Ascending aorta (tissue), 2 donors: ENCODE data around the gene PFN3. TPM values are rescaled to one million over a fixed set of nuclear protein-coding genes. Genes with fewer than 3 reads are reported as not detected.

Experiments
- DNase-seq, 2 donors: peaks; one replicate each; pipeline ENCODE4 v3.0.0-alpha.2; 2019; ENCODE audit warnings: low spot score in 2 of 2
- H3K27ac ChIP-seq, 2 donors: fragments of 200-600 bp; sonication (generic); one replicate each; pipeline ENCODE4 v1.5.1; 2016 to 2017; ENCODE audit warnings: mild to moderate bottlenecking in 1 of 2
- H3K27me3 ChIP-seq: fragments of 200-600 bp; sonication (generic); one replicate; pipeline ENCODE4 v1.5.1; 2017
- H3K36me3 ChIP-seq, 2 donors: fragments of 200-600 bp; sonication (generic); one replicate each; pipeline ENCODE4 v1.5.1; 2016
- H3K4me1 ChIP-seq, 2 donors: fragments of 200-600 bp; sonication (generic); one replicate each; pipeline ENCODE4 v1.5.1; 2016 to 2017; ENCODE audit warnings: mild to moderate bottlenecking in 1 of 2
- H3K4me3 ChIP-seq, 2 donors: fragments of 200-600 bp; sonication (generic); one replicate each; pipeline ENCODE4 v1.5.1; 2016 to 2017; ENCODE audit warnings: mild to moderate bottlenecking in 1 of 2
- H3K9me3 ChIP-seq, 2 donors: fragments of 200-600 bp; sonication (generic); one replicate each; pipeline ENCODE4 v1.5.1; 2016
- intact Hi-C: fragments of 100-400 bp; cut with DNase I; formaldehyde crosslinking; loops from one replicate; pipeline ENCODE4 v1.15.1; 2023
- total RNA-seq: library from RNA; depleted of rRNA; stranded (reverse); fragments of >200 nt; gene quantifications from one replicate; pipeline ENCODE4 v1.1.0, GENCODE V29; 2016
- TF ChIP-seq, protein P1 (sequence below), 3 experiments: fragments of 200-600 bp in 2 of 3; fragments of 450-650 bp in 1 of 3; sonication (generic) in 2 of 3; IDR thresholded peaks; one replicate each; pipeline ENCODE4 v1.5.1; 2016 to 2019; ENCODE audit warnings: antibody characterized with exemption in 3 of 3, mild to moderate bottlenecking in 1 of 3, moderate library complexity in 1 of 3

PFN3 gene
- total RNA-seq, 1 donor from 2014 or later = not detected

DNA sequence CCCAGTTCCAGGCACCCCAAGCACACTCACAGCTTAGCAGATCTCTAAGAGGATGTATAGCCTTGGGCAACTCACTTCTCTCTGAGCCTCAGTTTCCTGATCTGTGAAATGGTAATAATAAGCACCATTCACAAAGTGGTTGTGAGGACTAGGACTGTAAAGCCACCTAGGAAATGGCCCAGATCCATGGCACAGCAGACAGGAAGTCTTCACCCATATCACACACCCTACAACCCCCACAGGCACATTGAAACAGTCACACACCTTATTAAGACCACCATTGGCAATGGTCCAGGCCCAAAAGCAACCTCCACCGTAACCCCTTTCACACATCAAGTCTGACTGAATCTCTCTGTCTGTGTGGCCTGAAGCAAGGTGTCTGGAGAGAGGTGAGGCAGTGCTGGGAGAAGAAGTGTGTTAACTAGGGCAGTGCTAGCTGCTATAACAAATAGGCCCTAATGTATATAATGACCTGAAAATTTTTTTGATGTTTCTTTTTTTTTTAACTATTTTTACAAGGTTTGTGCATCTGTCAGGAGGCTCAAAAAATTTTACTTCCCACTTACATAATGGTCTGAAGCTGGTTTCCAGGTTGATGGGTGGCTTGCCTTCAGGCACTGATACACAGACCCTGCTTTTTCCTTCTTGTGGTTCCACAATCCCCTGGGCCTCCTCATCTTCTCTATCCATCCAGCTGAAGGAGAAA, 45.1 kb downstream of the PFN3 start:
- Histone ChIP-seq H3K27me3 (no peaks in the 10 kb centered on the region), H3K4me3 (no peak overlapping the region), H3K4me1 (peaks cover 3 to 7% of the 10 kb centered on the region in 2 donors), H3K9me3 (no peaks in the 10 kb centered on the region), H3K36me3 (no peaks in the 10 kb centered on the region), H3K27ac (no peak overlapping the region)
- intact Hi-C loops = no loop called here
- DNase-seq = no peak
- TF ChIP-seq, protein P1, sequence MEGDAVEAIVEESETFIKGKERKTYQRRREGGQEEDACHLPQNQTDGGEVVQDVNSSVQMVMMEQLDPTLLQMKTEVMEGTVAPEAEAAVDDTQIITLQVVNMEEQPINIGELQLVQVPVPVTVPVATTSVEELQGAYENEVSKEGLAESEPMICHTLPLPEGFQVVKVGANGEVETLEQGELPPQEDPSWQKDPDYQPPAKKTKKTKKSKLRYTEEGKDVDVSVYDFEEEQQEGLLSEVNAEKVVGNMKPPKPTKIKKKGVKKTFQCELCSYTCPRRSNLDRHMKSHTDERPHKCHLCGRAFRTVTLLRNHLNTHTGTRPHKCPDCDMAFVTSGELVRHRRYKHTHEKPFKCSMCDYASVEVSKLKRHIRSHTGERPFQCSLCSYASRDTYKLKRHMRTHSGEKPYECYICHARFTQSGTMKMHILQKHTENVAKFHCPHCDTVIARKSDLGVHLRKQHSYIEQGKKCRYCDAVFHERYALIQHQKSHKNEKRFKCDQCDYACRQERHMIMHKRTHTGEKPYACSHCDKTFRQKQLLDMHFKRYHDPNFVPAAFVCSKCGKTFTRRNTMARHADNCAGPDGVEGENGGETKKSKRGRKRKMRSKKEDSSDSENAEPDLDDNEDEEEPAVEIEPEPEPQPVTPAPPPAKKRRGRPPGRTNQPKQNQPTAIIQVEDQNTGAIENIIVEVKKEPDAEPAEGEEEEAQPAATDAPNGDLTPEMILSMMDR (IDR thresholded peaks at IDR 0.05) = no peak

DNA sequence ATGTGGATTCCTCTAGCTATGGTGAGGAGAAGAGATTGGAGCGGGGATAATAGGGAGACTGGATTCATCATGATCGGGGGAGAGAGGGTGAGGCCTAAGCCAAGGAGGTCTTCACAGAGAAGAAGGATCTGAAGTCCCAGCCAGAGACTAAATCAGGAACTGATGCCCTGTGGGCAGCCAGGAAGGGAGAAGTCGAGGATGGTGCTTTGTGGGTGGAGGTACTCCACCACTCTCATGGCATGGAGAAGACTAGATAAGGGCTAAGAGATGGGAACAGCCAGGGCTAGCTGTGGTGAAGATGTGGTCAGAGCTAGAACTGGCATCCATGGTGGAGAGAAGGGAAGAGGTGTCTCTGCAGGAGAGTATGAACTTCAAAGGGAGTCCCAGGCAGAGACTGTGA, 45.8 kb downstream of the PFN3 start:
- Histone ChIP-seq H3K27me3 (no peaks in the 10 kb centered on the region), H3K27ac (no peak overlapping the region), H3K36me3 (no peaks in the 10 kb centered on the region), H3K9me3 (no peaks in the 10 kb centered on the region), H3K4me1 (peaks cover 7 to 13% of the 10 kb centered on the region in 2 donors), H3K4me3 (no peak overlapping the region)
- TF ChIP-seq, protein P1 (IDR thresholded peaks at IDR 0.05) = no peak
- DNase-seq = no peak
- intact Hi-C loops = no loop called here

DNA sequence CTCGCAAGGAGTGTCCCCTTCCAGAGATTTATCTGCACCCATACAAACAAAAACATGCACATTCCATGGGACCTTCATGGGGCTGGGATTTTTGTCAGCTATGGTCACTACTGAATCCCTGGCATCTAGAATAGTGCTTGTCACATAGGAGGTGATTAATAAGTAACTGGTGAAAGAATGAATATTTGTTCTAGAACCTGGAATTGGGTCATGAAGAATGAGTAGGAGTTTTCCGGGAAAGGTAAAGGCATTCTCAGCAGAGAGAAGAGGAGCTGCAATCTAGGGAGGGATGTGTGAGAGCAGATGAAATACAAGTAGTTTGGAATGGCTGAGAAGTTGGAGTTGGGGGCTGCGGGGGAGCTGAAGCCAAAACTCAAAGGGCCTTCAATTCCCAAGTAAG, 46.2 kb downstream of the PFN3 start:
- no peak overlapping the region for H3K4me3 ChIP-seq

DNA sequence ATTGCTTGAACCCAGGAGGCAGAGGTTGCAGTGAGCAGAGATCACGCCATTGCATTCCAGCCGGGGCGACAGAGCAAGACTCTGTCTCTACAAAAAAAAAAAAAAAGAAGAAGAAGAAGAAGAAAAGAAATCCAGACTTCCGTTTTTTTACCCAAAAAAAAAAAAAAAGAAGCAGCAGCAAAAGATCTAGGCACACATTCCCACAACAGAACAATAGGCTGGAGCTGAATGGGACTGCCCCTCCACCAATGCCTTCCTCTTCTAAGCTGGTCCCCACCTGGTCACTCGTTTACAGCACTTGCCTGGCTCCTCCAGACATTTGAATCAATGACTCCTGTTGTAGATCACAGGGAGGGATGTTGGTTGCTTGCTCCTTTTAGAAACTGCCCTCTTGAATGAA, 47.4 kb downstream of the PFN3 start:
- intact Hi-C loops = no loop called here
- Histone ChIP-seq H3K36me3 (peaks cover 3% of the 10 kb centered on the region in 2 donors), H3K9me3 (no peaks in the 10 kb centered on the region), H3K27me3 (no peaks in the 10 kb centered on the region), H3K4me3 (no peak overlapping the region), H3K27ac (no peak overlapping the region), H3K4me1 (peaks cover 7 to 18% of the 10 kb centered on the region in 2 donors)
- DNase-seq = no peak
- TF ChIP-seq, protein P1 (IDR thresholded peaks at IDR 0.05) = no peak

More for the DNA sequence above, 46.2 kb downstream of the PFN3 start:
- Histone ChIP-seq H3K4me1 (peaks cover 7 to 18% of the 10 kb centered on the region in 2 donors), H3K36me3 (peaks cover 2 to 3% of the 10 kb centered on the region in 2 donors), H3K27me3 (no peaks in the 10 kb centered on the region), H3K27ac (no peak overlapping the region), H3K9me3 (no peaks in the 10 kb centered on the region)
- DNase-seq = no peak
- TF ChIP-seq, protein P1 (IDR thresholded peaks at IDR 0.05) = no peak
- intact Hi-C loops = no loop called here

DNA sequence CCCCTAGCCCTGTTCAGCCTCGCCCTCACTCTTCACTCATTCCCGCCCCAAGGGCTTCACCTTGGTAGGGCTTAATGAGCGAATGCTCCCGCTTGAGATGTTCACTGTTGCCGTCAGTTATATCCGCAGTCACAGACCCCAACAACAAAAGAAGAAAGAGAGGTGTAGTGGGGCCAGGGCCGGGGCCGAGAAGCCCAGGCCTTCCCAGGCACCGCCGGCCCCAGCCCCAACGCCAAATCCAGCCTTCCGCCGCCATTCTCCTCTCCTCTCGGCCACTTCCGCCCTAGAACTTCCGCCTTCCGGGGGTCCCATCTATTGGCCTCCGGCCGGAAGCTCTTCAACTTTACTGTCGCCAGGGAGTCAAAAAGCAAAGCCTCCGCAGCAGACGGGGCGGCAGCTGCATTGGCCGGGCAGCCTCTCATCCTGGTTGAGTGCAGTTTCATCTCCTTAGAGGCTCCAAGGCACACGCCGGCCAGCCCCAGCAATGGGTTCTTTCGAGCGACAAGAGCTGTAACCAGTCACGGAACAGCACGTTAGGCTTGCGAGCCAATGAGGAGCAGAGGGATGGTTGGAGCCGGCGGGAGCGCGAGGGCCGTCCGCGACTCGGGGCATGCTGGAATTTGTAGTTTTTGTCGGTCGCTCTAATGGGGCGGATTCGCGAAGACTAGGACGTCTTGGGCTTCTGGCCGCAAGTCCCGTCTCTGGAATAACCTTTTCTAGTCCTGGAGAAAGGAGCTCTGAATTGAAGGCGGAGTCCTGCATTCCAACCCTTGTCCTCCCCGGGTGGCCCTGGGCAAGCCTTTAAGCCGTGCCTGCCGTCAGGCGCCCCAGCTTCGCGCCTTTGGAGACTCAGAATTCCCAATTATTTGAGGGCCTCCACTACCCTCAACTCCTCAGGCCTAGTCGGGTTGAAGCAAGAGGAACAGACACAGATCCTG, 48.8 kb downstream of the PFN3 start, which contains the start of gene LMAN2:
LMAN2 (minus strand) TSS at position 277 of the 938 bp plus-strand sequence; CDS start at position 256, 21 bp downstream.
- Histone ChIP-seq H3K27me3 (no peaks in the 10 kb centered on the region), H3K4me3 (peak within 1 kb of the TSS; percentile 68 to 71), H3K9me3 (no peaks in the 10 kb centered on the region), H3K4me1 (peaks cover 7 to 24% of the 10 kb centered on the region in 2 donors), H3K27ac (peak within 1 kb of the TSS; percentile 81 to 94), H3K36me3 (peaks cover 3 to 14% of the 10 kb centered on the region in 2 donors)
- intact Hi-C loops = loop anchor here (1.0 to 2.0 kb wide), 3 partner anchors 15 to 75 kb away; partner anchors contain the start of gene GRK6
- peak; percentile 76 to 96 for DNase-seq
- TF ChIP-seq, protein P1 (IDR thresholded peaks at IDR 0.05) = no peak
